NCI-H82 (cell line): Measurements from ENCODE around the gene SKIC8.

Experiments used
- DNase-seq: peaks from one replicate; lab custom pipeline; 2025; lab: John Stamatoyannopoulos, UW

The SKIC8 gene

DNA sequence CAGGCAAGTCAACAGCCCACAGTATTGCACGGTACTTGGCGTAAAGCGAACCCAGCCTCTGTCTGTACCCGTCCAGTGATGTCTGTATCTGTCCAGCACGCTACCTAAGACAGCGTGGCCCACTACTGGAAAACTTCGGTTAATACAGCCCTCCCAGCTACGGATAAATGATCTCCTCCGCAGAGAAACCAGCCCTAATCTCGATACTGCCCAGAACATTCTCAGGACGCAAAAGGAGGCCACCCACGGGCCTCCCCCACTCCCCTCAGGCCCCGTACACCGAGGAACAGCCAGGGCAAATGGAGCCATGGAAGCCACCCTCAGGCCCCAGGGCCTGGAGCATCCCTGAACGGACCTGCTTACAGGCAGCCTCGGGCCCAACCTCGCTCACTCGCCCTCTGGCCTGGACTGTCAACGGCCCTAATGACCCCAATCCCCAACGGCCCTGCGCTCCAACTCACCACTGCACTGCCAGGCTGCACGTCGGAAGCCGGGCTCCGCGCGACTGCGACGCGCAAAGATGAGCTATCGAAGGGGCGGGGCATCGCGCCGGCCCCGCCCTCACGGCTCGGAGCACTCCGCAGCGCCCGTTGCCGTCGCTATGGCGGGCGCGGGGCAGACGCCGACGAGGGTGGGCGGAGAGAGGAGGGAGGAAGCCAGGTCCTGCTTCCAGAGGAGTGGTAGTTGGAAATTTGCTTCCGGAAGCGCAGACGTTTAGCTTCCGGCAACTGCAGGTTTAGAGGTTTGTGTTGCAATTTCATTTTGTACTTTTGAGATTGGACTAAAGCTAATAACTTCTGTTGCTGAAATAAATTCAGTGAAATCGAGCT, at the start of gene SKIC8:
SKIC8 (minus strand) TSS at position 509 of the 830 bp plus-strand sequence. CDS start 3,923 bp downstream, outside the sequence.
- DNase-seq, result peak; percentile 97

DNA sequence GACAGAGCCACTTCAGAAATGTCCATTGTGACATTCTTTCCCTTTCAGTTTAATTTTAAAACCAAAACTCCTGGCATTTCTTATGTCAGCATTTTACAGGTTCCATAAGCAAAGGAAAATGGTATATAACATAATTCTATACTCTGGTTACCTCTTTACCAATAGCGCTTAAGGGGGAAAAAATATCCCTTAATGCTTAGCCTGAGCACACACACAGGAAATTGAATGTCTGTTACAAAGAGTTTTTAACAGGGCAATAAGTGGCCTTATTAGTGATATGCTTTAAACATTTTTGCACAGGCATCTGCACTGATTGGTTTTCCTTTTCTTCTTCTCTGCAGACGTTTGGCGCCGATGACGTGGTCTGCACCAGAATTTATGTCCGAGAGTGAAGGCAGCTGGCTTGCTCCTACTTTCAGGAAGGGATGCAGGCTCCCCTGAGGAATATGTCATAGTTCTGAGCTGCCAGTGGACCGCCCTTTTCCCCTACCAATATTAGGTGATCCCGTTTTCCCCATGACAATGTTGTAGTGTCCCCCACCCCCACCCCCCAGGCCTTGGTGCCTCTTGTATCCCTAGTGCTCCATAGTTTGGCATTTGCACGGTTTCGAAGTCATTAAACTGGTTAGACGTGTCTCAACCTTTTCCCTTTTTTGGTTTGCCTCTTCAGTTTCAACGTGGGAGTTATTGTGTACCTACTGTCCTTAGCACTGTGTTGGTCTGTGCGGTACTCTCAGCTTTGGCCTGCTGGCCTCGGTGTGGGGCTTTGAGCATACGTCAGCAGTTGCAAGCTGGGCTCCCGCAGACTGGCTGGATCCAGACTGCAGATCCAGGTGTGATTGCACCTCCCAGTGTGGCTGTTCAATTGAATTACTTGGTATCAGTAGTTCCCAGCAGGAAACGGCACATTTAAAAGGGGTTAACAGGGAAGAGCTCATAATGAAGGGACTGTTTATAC, 48.5 kb upstream of the SKIC8 start:
- no peak for DNase-seq

DNA sequence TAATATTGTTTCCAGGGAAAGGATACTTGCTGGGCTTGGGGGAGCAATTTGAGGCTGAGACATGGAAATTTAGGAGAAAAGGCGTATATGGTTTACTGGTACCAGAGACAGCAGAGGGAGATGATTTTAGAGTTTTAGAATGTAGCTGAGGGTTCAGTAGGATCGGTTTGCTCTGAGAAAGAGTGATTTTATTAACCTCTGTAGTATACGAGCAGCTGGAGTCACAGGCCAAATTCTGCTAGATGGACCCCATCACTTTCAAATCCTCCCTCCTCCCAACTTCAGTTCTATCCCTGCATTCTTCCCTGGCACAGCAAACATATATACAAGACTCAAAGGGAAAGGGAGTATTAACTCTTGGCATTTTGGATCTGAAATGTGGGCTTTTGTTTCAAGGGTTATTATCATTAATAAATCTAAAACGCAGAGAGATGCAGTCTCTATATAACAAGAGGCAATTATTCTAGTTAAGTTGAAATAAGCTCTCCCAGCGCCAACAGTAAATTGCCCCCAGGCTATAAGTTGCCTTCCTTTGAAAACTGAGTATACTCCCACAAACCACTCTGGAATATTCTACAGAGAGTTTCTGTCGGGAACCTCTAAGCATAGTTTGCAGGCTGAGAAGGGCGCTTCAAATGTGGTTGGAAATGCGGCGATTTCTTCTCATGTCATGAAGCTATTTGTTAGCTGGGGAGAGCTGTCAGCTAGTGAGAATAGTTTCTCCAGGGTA, 46.2 kb upstream of the SKIC8 start:
- DNase-seq, result no peak

DNA sequence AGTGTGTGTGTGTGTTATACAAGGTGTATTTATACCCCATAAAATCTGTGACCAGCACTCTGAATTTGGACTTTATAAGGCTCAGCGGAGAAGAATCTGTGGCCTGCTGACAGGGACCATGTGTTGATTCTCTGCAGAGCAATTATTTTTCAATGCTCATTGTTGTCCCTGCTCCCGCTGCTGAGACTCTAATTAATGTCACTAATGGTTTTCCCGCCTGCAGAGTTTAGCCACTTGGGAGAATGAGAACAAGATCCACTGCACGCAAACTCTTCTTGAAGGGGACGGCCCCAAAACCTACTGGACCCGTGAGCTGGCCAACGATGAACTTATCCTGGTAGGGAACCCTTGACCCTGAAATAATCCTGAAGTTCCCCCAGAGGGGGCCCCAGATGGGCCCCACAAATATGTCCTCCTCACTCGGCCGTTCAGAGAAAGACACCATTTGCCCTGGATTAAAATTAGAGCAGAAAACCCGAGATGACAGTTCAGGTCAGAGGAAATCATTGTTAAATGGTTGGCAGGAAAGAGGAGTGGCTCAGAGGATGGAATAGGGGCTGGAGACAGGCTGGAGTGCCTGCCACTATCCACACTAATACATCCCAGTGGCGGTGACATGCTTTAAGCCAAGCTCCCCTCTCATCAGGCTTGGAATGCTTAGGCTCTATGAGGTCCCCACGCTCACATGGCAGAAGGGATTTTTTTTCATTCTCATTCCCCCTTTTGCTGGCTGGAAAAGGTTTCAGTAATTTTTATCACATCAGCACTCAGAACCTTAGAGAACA, 44.1 kb upstream of the SKIC8 start:
- peak; percentile 24 for DNase-seq

DNA sequence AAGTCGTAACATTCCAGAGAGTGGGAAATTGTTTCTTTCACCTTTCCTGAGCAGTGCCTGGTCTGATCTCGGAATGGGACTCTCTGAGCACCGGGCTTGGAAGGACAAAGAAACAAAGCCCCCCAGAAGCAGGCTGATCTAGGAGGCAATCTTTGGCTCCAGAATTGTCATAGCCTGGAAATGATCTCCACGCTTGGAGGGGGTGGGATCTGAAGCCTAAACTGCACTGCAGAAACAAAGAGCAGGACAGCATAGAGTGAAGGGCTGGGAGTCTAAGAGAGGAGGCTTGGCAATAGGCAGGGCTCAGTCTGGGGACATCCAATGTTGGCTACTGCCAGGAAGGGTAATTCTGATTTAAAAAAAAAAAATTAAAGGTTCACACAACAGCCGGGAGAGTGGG, 42.6 kb upstream of the SKIC8 start:
- peak; percentile 15 for DNase-seq

DNA sequence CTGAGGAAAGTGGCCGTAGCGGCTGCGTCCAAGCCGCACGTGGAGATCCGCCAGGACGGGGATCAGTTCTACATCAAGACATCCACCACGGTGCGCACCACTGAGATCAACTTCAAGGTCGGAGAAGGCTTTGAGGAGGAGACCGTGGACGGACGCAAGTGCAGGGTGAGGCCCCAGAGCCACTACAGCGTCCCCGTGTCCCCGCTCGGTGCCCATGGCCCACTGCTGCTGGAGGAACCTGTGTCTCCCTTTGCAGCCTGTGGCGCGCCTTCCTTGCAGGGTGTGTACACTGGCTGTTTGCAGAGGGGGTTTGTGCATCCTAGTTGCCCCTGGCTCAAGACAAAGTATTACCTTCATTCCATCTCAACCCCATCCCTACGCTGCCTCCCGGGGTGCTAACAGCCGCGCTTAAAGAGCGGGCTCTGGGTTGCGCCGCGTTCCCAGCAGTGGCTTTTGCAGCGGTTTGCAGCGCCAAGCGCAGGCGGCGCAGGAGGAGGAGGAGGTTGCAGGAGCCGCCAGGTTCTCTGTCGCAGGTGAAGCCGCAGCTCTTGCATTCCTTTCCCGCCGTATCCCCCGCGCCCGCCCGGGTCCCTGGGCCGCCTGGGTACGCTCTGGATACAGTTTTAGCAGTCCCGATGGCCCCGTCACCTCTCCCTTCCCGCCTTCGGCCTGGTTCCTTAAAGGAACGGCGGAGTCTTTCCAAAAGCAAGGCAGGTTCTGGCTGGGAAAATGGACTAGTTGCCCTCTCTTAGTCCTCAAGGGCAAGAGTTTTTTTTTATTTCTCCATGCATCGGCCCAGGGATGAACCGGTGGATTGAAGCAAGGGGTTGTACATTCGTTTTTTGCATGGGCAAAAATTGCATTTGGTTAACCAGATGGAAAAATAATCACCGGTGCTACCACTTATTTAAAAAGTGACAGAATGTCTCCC, 41.9 kb upstream of the SKIC8 start:
- DNase-seq, result no peak

DNA sequence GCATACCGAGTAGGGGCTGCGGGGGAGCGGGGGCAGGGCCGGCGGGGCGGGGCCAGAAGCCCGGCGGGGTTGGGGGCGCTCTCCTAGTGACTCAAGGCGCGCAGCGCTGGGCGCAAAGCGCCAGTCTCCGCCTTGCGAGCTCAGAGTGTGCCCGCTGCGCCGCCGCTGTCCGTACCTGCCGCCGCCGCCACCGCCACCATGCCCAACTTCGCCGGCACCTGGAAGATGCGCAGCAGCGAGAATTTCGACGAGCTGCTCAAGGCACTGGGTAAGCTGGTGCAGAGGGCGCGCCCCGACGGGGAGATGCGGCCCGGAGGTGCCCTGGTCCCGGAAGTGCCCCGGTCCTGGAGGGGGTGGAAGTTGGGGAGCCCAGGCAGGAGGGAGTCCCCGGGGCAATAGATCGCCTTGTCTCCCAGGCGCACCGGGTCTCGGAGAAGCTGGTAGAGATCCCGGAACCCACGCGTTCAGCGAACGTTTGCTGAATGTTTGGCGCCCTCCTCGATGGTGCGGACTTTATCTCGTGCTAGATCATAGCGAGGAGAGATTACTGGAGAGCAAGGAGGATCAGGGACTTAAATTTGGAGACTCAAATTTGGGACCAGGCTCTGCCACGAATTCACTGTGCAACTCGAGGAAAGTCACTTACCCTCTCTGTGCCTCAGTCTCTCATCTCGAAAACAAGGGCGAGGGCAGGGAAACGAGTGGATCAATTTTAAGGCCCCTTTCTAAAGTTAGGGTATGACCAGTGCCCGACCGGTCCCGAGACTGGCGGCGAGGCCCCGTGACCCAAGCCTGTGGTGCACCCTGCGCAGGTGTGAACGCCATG, 41.0 kb upstream of the SKIC8 start, which contains the start of gene CRABP1:
CRABP1 (plus strand) TSS at position 123 of the 826 bp plus-strand sequence; CDS start at position 199, 76 bp downstream.
- peak; percentile 49 for DNase-seq

DNA sequence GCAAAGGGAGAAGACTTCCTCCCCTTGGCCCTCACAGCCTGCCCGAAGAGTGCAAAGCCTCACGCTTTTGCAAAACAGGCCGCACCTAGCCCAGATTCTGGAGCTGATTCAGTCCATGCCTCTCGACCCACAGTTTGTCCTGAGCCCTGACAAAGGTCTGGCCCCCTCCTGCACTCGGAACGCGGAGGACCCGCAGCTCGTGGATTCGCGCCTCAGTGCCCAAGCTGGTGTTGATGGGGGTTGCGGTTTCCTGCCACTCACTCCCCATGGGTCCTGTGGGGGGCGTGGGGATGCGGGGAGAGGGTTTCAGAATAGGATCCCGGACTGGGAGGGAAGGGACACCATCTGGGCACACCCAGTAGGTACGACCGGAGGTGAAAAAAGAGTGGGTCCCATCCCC, 40.1 kb upstream of the SKIC8 start:
- no peak for DNase-seq

DNA sequence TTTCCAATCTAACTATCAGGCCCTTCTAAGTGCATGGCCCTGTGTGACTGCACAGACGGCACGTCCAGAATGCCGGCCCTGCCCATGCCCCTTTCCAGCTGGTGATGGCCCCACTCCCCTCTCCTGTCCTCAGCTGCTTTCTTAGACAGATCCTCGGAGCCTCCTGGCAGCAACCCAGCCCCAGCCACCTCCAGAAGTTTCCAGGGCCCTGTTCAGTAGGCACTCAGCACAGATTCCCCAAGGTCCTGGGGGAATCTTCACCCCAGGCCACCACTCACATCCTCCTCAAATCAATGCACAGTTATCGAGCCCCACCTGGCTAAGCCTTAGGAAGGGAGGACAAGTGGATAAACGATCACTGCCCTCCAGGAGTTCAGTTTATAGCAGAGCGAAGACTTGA, 39.4 kb upstream of the SKIC8 start:
- no peak for DNase-seq

DNA sequence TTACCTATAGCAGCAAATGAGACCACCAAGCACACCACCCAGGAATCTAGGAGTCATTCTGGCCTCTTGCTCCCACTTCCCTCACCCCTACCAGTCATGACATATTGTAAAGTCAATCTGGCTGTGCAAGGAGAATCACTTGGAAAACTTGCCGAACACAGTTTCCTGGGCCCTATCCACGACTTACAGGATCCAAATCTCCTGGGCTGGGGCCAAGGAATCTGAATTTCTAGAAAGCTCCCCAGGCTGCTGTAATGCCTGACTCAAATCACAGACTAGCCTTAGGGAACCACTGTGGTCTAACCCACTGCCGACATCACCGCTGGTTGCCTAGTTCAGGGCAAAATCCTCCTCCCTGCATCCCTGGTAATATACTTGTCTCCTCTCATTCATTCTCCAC, 36.6 kb upstream of the SKIC8 start:
- no peak for DNase-seq

DNA sequence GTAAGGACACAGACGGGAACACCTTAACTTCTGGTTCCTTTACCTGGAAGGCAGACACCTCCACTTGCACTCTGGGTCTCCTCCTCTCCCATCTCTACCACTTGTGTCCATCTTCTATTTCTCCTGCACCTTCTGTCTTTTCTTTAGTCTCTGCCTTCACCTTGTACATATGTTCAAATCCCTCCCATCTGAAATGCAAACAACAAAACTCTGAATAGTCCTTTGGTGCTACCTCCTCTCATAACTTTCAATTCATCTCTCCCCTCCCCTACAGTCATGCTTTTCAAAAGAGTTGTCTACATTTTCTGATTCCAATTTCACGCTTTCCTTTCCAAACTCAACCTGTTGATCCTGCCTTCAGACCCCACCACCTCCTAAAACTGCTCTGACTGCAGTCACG, 35.4 kb upstream of the SKIC8 start:
- no peak for DNase-seq

DNA sequence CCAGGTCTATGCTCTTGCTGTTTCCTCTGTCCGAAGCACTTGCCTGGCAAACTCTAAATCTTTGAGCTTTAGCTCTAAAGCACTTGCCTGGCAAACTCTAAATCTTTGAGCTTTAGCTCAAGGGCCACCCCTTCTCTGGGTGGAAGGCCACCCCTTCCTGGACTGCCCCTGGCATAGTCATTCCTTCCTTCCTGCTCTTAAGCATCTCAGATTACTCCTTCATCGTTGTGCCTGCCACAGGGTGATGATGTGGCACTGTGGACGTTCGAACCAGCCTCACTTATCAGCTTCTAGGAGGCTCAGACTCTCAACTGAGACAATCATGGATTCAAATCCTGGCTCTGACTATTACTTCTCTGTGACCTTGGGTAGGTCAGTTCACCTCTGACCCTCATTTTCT, 30.2 kb upstream of the SKIC8 start:
- no peak for DNase-seq

DNA sequence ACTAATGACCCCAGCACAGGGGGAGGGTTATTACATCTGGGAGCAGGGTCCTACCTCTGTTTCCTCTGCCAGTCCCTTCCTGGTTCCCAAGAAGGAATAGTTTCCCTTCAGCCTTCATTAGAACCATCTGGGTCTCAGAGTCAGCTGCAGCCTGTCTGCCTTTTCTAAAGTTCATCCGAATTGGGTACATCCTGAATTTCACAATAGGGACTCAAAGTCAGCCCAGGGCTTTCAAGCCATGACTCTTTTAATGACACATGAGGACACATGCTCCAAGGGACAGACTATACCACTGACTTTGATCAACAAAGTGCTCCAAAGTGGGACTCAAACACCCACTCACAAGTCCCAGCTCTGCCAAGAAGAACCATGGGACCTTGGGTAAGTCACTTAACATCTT, 28.1 kb upstream of the SKIC8 start:
- no peak for DNase-seq

DNA sequence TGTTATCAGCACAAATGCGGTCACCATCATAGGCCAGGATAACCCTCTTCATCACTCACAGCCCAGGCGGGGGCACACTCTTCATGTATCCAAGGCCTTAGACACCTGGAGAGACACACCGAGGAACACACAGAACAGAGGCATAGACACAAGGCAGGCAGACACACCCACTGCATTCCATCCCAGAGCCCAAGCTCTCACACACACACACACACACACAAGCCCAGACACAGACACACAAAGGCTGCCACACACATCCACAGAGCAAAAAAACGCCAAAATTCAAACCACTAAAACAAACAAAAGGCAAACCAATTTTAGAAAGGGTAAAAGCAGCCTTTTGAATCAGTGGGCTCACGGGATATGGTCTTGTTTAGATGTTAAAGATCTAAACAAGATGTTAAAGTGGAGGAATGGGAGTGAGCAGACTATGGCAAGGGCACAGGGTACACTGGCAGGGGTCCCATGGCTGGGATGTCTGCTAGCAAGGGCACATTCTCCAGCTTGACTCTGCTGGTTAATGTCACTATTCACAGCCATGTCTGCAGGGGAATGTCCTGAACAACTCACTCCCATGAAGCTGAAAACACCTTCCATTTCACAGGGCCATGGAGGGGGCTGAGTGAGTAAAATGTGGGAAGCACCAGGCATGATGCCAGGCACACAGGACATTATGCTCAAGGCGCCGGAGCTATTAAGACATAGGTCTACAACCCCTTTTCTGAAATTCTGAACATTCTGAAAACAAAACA, 25.9 kb upstream of the SKIC8 start:
- DNase-seq, result no peak

DNA sequence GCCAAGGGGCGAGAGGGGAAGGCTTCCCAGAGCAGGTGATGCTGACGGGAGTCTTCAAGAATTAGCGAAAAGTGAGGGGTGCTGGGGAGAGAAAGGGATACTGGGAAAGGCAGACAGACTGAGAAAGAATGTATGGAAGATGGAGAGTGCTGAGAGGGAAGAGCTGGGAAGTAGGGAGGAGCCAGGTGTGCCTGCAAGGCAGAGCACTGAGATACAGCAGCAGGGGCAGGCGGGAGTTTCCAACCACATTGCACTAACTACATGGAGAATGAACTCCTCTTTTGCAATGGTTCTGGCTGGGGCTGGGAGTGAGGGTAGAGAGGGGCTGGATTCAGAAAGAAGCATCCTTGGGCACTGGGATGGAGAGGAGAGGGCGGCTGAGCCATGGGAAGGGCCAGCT, 24.7 kb upstream of the SKIC8 start:
- no peak for DNase-seq

DNA sequence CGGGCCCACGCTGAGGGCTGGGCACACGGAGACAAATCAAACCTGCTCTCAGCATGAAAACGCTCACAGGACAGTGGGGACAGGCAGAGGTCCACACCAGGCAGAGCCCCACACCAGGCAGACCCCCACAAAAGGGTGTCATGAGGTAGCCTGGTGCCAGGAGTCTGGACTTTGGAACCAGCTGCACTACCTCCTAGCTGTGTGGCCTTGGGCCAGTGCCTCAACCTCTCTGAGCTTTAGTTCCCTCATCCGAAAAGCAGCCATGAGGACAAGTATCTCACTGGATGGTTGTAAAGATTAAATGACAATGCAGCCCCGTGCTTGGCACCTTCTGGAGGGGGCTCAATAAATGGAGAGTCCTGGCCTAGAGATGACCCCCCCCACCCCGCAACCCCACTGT, 24.3 kb upstream of the SKIC8 start:
- DNase-seq, result no peak

DNA sequence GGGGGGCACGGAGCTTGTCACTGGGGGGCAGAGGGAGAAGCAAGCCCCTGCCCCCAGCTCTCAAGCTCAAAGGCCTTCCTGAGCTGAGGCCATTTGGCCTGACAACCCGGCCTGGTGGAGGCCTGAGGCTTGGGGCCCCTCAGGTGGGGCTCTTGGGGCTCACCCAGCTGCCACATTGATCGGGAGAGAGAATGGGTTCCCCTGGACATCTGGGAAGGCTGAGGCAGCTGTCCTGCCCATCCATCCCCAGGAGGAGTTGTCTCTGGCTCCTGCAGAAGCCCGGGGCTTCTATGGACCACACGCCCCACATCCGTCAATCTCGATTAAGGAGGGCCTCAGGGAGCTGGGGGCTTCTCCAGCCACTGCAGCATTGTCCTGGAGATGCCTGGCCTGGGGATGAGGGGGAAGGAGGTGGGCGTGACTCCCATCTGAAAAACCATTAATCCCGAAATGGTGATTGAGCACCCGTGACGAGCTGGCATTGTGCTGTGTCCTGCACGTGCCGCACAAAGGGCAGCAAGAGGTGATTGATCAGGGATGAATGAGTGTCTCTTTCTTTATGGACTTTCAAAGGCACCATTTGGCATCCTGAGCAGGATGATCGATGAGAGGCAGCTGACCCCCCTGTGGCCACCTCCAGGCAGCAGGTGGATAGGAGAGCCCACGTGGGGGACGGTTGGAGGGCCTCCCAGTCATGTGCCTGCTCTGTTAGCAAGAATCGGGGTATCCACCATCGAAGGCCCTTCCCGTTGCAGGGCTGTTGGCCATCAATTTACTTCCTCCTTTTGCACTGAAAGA, 23.5 kb upstream of the SKIC8 start:
- DNase-seq, result no peak

DNA sequence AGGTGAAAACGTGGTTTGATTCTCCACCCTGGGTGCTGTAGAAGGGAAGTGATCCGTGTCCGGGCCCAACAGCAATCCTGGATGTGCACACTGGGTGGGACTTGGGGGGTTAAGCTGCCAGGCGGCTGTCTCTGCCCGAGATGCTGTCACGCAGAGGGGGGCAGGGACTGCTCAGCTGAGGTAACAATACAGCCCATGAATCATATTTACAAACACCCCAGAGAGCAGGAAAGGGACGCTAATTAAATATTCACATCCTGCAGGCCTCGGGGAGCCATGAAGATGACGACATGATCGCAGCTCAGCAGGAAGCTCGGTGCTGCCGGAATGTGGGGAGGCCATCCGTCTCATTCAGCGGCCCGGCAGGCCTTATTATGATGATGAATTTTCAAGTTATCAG, 22.8 kb upstream of the SKIC8 start:
- no peak for DNase-seq
